ENCODE measurements around the gene YPEL3.

Gene YPEL3

GRCh38 chr16:30063893-30064728 is 31.9 kb downstream of the YPEL3 start:
- no peaks in the 10 kb centered on the region for H3K27me3 Mint-ChIP-seq (ENCODE audit: low read depth, poor library complexity)
- H3K4me1 Mint-ChIP-seq, result peaks cover 58% of the 10 kb centered on the region
- peaks cover 25% of the 10 kb centered on the region for H3K36me3 Mint-ChIP-seq (ENCODE audit: low read depth)
- peak overlapping the region; percentile 99 for H3K27ac Mint-ChIP-seq
- peak; percentile 61 for DNase-seq
- no peak for TF ChIP-seq CTCF (IDR thresholded peaks at IDR 0.05)
- no peaks in the 10 kb centered on the region for H3K9me3 Mint-ChIP-seq
- H3K4me3 Mint-ChIP-seq, result peak overlapping the region; percentile 96

GRCh38 chr16:30063278-30063892 is 32.6 kb downstream of the YPEL3 start:
- no peaks in the 10 kb centered on the region for H3K27me3 Mint-ChIP-seq (ENCODE audit: low read depth, poor library complexity)
- peak overlapping the region; percentile 96 for H3K4me3 Mint-ChIP-seq
- no peak for DNase-seq

GRCh38 chr16:30060836-30061554 is 35.0 kb downstream of the YPEL3 start:
- Mint-ChIP-seq H3K27me3 (ENCODE audit: low read depth, poor library complexity) (no peaks in the 10 kb centered on the region), H3K4me3 (peak overlapping the region; percentile 44)

More at GRCh38 chr16:30063278-30063892, 32.6 kb downstream of the YPEL3 start:
- peaks cover 23% of the 10 kb centered on the region for H3K36me3 Mint-ChIP-seq (ENCODE audit: low read depth)
- no peaks in the 10 kb centered on the region for H3K9me3 Mint-ChIP-seq
- peak overlapping the region; percentile 99 for H3K27ac Mint-ChIP-seq
- no peak for TF ChIP-seq CTCF (IDR thresholded peaks at IDR 0.05)
- peaks cover 56% of the 10 kb centered on the region for H3K4me1 Mint-ChIP-seq

GRCh38 chr16:30060346-30060745 is 35.7 kb downstream of the YPEL3 start:
- Mint-ChIP-seq H3K36me3 (ENCODE audit: low read depth) (peaks cover 8% of the 10 kb centered on the region), H3K4me3 (peak overlapping the region; percentile 44), H3K27ac (peak overlapping the region; percentile 87), H3K4me1 (peaks cover 56% of the 10 kb centered on the region), H3K9me3 (no peaks in the 10 kb centered on the region), H3K27me3 (ENCODE audit: low read depth, poor library complexity) (no peaks in the 10 kb centered on the region)
- DNase-seq, result no peak
- TF ChIP-seq CTCF (IDR thresholded peaks at IDR 0.05), result no peak

More at GRCh38 chr16:30060836-30061554, 35.0 kb downstream of the YPEL3 start:
- Mint-ChIP-seq H3K4me1 (peaks cover 51% of the 10 kb centered on the region), H3K9me3 (no peaks in the 10 kb centered on the region), H3K27ac (peak overlapping the region; percentile 87), H3K36me3 (ENCODE audit: low read depth) (peaks cover 8% of the 10 kb centered on the region)
- TF ChIP-seq CTCF (IDR thresholded peaks at IDR 0.05), result no peak
- DNase-seq, result peak; percentile 25

GRCh38 chr16:30054959-30055553 is 41.0 kb downstream of the YPEL3 start:
- H3K4me3 Mint-ChIP-seq, result peak overlapping the region; percentile 80
- peak; percentile 74 for DNase-seq
- TF ChIP-seq CTCF (IDR thresholded peaks at IDR 0.05), result peak; percentile 50
- H3K4me1 Mint-ChIP-seq, result peaks cover 56% of the 10 kb centered on the region
- H3K9me3 Mint-ChIP-seq, result no peaks in the 10 kb centered on the region
- H3K36me3 Mint-ChIP-seq (ENCODE audit: low read depth), result peaks cover 5% of the 10 kb centered on the region
- H3K27ac Mint-ChIP-seq, result peak overlapping the region; percentile 64
- H3K27me3 Mint-ChIP-seq (ENCODE audit: low read depth, poor library complexity), result peaks cover 7% of the 10 kb centered on the region

All from nephron progenitor cell (in vitro differentiated cells).